NCI-H82 treated with DMSO at 0.1 percent for 48 hours (cell line): Measurements from ENCODE around the gene TCF19.

ENCODE experiments used
- DNase-seq: peaks from one replicate; lab custom pipeline; 2025; ENCODE audit not compliant: unreplicated experiment; lab: John Stamatoyannopoulos, UW

The TCF19 gene, protein sequence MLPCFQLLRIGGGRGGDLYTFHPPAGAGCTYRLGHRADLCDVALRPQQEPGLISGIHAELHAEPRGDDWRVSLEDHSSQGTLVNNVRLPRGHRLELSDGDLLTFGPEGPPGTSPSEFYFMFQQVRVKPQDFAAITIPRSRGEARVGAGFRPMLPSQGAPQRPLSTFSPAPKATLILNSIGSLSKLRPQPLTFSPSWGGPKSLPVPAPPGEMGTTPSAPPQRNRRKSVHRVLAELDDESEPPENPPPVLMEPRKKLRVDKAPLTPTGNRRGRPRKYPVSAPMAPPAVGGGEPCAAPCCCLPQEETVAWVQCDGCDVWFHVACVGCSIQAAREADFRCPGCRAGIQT

DNA sequence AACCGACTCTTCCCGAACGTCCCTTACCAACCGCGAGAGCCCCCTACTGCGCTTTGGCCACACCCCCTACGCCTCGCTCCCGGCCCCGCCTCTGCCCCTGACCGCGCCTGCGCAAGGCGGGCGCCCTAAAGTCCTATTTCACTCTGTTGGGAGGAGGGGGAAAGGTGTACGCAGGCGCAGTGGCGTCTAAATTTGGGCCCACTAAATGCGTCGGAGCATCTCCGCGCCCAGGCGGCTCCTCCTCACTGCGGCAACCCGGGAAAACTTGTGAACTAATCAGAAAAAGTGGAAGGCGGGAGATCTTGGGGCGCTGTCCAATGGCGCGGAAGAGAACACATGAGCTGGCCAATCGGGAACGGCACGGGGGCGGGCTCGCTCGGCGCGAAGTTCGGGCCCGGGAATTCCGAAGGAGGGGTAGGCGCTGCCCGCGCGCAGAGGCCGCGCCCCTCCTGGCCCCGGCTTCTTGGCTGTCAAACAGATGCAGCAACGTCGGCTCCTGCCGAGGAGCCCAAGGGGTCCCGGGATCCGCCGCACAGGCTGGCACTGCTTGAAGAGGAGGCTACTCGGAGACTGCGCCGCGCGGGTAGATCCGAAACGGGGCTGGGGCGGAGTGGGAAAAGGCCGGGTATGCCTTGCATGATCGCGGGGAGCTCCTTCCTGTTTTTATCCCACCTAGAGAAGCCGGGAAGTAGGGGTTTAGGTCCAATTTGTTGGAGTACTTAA, at the start of gene TCF19:
Gene TCF19, plus strand, starts transcription at position 450 of the 723 bp plus-strand sequence. CDS start 881 bp downstream, outside the sequence.
- DNase-seq: peak; percentile 98

DNA sequence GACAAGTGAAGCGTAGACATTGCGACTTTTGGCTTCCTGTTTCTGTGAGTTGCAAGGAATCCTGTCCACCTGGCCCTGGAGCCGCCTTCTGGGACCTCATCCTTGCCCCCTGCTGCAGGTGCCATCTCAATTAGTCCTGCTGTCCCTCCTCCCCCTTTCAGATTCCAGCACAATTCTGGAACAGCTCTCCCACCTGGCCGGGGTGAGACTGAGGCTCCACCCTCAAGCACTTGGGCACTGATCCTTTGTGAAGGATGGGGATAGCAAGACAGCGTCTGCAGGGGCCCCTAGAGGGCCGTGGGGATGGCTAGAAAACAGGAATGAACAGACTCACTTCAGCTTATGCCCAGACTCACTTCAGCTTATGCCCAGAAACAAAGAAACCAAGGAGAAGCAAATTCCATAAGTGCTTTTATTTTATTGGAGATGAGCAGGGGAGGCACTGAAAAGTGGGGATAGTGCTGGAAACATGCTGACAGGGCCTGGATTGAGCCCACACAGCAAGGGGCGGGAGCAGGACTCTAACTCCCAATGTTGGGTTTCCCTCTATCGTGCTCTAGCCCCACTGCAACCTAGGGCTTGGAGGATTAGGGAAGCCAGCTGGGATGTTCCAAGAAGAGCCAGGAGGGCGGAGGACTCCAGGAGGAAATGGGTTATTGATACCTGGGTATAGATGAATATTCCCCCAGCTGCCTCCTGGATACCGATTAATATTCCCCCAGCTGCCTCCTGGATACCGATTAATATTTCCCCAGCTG, 47.4 kb upstream of the TCF19 start:
- no peak for DNase-seq

DNA sequence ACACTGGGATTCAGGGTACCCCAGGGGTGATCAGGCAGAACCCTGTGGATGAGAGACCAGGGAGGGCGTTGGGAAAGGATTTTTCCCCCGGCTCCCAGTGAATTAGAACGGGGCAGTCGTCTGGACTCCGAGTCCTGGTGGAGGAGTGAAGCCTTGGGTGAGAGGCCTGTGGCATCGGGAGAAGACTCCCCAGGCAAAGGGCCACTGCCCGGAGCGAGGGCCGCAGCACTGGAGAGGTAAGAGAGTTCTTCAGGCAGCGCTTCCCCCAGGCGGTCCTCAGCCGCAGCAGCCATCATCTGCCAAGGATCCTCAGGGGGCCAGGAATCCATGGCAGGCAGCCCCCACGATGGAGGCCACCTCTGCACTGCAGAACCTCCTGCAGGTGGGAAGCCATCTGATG, 46.7 kb upstream of the TCF19 start:
- no peak for DNase-seq

DNA sequence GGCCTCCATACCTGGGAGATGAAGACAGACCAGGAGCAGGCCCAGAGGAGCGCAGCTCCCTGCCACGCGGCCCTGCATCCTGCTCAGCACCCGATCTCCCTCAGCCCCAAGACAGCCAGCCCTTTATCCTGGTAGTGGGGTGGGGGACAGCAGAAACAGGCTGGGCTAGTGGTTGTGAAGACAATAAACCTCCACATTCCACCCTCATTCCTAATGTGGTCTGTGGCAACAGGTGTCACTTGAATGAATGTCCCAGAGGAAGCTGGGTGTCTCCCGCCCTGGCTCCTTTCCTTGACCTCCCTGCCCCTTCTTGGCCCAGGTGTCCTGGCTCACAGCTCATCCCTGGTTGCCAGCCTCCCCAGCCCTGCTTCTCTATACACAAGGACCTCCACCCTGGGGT, 45.9 kb upstream of the TCF19 start, which contains the start of gene C6orf15:
Gene C6orf15, minus strand, starts transcription at position 98 of the 400 bp plus-strand sequence. Its CDS starts 20 bp downstream, at position 78.
- DNase-seq: no peak

DNA sequence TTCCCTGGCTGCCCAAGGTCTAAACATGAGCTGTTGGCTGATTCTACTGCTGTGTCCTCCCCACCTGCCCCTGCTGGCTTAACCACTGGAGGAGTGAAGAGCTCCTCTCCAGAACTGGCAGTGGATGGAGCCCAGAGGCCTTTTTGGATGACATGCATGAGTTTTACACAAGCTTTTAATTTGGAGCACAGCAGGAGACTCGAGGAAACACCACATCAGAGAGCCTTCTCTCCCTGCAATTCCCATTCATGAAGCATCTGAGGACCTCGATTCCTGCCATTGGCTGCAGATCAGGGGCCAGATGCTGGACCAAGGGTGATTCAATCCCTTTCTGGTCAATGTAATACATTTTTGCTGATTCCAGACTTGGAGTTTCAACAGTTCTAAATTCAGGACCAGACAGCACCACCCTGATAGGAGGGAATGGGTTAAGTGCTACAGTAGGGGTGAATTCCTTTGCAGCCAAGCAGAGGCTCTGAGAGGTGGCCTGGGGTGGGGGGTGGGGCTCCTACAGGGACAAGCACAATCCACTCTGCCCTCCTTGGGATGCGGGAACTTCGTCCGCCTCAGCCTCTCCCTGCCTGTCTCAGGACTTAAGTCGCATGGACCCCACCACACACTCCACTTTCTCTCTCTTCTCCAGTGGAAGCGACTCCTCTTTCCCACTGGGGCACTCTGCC, 44.4 kb upstream of the TCF19 start:
- DNase-seq: no peak

DNA sequence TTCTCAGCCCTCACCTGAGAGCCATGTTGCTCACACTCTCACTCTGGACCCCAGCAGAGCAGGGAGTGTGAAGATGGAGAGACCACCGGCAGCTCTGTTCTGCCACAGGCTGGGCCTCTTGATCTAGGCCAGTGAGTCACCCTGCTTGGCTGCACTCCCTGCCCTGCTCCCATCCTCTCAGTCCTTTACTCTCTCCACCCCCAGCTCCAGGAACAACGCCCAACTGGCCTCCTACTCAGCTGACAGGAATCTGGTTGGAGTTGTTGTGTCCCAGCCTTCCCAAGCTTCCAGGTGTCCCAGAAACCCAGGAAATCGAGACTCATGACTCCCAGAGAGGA, 43.9 kb upstream of the TCF19 start, which contains the start of gene PSORS1C1:
Gene PSORS1C1, plus strand, starts transcription at position 260 of the 338 bp plus-strand sequence. CDS start 14,833 bp downstream, outside the sequence.
- DNase-seq: no peak

DNA sequence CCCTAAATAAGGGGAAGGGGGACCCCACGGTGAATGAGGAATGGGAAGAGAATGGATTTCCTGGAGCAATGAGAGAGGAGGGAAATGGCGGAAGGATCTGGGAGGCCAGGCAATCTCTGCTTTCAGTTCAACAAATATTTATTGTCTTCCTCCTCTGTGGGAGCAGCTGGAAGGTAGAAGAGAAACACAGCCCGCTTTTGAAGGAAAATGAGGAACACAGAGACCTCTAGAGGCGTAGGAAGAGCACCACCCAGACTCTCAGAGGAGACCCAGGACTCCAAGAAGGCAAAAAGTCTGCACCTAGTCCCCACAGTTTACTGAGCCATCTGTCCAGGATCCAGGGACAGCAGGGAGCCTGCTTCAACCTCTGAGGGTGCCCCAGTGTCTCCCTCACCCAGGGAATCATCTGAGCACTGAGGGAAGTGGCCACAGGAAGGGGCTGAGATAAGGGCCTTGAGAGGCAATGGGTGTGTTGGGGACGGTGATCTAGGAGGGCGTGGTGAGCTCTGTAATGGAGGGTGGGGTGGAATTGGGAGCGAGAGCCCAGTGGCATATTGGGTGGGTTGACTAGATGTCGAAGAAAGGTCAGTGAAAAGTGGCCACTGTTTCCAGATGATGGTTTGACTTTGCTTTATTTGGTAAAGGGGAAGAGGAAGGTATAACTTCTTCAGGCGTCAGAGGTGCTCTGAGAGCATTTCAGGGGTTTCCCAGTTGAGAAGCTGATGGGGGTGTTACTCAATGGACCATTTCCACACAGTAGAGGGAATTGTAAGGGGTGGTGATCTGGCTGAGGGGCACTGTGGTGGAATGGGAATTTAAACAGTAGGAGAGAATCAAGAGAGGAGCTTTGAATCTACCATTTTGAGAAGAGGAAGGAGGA, 43.2 kb upstream of the TCF19 start:
- DNase-seq: no peak

DNA sequence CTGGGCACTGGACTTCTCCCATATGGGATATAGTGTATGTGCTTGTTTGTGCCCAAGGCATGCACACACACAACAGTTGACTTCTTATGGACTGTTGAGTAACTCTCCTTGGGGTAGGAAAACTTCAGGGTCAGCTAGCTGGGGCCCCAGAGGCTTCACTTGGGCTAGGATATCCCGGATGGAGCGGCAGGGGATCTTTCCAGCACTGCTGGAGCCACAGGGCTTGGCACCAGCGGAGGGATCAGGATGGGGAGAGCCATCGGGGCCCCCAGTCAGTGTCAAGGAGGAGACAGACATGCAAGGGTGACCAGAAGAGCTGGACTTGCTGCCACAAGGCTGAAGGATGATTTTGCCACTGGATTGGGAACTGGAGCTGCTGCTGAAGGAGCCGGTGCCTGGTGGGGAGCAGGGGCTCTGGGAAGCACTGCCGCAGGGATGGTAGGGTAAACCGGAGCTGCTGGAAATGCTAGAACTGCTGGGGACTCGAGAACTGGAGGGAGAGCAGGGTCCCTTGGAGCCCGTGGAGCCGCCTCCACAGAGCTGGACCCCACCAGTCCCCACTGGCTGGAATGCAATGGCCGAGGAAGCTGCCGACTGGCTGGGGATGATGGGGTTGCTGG, 42.3 kb upstream of the TCF19 start:
- no peak for DNase-seq

DNA sequence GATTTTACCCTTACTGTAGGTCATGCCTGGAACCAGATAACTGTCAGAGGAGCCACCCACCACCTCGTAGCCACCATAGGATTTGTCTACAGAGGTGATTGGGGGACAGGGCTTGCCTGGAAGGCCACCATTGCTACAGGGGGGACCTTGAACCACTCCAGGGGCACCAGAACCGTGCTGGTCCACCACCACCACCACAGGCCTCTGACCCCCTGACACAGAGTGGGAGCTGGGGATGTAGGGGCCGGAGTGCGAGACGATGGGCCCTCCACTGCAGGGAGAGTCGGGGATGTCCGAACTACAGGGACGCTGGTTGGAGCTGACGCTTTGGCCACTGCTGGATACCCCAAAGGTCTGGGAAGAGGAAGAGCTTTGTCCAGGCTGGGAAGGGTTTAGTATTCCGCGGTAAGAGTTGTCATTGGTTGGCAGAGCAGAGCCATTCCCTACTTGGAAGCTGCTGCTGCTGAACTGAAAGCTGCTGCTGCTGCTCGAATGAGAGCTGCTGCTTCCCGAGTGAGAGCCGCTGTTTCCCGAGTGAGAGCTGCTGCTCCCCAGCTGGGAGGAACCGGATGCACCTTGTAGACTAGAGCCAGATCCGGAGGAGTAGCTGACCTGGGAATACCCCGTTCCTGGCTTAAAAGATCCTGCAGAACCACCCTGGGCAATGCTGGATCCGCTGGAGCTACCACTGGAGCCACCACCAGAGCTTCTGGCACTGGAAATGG, 41.6 kb upstream of the TCF19 start:
- no peak for DNase-seq

DNA sequence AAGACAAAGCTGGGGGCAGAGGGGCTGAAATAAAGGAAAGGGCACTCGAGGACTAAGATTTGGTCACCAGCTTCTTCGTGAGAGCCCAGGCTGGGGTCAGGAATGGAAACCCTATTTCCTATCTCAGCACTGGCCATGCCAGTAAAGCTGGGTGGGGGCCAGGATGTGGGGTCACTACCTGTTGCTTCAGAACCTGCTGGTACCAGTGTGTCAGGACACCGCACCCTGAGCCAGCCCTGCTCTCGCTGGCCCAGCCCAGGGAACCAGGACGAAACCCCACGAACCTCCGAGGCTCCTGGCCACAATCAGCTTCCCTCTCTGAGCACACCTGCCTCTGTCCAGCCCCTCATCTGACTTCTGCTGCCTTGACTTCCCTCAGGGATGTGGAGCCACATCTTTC, 40.2 kb upstream of the TCF19 start:
- no peak for DNase-seq

DNA sequence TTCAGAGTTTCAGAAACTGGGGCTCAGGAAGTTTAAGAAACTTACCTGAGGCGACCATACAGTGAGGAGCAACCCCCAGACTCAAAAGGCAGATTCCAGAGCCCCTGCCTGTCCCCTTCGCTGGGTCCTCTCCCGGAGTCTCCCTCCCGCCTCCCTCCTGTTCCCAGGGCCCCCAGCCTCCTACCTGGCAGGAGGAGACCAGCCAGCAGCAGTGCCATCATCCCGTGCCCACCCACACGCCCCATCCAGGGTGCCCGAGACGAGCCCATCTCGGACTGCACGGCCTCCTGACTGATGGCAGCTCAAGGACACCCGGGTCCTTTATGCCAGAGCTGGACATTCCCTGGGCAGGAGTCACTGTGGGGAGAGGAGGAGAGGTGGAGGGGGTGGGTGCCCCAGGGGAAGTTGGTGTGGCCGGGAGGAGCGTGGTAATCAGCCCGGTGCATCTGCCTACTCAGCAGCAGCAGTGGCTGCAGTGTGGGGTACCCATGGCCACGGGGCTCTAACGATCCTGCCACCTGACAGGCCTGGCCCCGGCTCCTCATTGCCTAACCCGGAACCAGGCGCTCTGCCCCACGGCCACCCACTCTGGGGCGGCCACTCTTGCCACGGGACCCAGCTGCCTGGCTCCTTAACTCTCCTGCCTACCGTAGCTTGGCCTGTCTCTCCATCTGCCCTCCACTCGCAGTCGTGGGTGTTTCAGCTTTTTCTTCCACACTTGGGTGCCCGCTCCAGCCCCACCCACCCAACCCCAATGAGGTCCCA, 38.1 kb upstream of the TCF19 start, which contains the start of gene CDSN:
Gene CDSN, minus strand, starts transcription at position 296 of the 765 bp plus-strand sequence. Its CDS starts 27 bp downstream, at position 269.
- no peak for DNase-seq

DNA sequence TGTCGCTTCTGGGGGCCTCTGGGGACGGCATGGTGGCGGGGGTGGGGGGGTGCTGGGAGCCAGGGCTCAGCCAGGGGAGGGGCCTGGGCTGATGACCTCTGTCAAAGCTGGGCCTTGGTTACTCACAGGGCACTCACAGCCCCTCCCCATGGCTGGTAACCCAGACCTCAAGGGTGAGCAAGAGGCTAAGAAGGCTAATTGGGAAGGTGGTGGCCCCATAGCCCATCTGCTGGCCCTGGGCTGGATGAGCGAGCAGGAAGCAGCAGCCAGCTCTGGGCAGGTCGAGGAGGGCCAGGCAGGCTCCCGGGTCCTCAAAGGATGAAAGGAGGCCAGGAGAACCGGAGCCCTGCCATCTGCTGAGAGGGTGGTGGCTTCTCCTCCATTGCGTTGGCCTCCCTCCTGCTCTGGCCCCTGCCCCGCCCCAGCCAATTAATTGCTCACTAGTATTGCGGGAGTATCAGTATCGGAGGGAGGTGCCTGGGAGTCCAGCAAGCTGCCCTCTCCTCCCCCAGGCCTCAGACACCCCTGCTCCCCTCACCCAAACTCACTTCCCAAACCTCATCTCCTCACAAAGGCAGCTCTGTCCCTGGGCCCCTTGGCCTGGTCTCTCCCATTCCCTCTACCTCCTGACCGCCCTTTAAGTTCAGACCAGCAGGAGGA, 37.1 kb upstream of the TCF19 start:
- DNase-seq: no peak

DNA sequence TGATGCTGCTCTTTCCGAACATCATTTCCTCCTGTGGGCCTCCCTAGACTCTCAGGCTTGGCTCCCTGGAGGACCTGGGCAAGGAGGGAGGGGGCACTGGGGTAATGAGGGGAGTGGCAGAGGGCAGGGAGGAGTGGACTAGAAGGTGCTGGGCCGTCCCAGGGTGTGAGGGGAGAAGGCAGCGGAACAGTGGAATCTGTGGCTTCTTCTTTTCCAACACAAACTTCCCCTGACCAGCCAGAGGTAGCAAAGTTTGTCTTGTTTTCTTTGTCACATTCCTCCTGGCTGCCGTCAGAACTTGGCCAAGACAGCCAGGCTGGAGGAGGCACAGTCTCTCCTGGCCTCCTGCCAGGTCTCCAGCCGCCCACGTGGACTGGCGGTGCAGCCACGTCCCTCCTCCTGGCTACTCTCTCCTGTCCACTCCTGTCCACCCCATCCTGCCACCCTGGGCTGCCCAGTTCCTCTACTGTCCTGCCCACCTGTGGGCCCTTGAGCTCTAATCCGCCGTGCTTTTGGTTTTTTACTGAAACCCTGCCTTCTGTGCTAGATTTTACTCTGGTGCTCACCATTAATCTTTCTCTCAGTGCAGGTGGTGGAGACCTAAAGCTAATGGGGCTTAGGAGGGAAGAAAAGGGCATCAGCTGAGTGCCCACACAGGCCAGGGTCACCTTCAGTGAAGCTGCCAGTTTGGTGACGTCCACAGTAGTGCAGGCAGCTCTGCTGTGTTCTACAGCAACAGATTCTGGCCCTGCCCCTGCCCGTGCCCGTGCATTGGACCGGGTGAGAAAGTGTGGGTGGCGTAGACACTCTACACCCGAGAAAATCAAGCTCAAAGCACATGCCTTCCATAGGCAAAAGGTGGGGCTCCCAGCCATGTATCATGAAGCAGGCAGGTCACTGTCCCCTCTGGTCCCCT, 35.3 kb upstream of the TCF19 start:
- no peak for DNase-seq

DNA sequence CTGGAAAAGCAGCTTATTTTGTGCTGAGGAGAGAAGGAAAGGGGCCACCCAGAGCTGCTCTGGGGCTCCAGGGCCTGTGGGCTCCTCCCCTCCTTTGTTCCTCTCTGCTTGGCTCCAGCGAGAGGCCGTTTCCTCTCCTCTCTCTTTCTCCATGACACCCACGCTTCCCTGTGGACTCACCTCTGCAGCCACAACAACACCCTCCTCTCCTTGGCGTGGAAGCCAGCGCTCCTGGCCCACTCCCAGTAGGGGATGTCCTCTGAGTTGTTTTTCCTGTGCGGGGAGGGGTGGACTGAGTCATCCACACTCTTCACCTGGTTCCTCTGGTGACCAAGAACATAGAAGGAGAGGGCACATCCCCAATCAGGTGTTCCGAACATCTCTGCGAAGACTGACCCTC, 33.2 kb upstream of the TCF19 start:
- no peak for DNase-seq

DNA sequence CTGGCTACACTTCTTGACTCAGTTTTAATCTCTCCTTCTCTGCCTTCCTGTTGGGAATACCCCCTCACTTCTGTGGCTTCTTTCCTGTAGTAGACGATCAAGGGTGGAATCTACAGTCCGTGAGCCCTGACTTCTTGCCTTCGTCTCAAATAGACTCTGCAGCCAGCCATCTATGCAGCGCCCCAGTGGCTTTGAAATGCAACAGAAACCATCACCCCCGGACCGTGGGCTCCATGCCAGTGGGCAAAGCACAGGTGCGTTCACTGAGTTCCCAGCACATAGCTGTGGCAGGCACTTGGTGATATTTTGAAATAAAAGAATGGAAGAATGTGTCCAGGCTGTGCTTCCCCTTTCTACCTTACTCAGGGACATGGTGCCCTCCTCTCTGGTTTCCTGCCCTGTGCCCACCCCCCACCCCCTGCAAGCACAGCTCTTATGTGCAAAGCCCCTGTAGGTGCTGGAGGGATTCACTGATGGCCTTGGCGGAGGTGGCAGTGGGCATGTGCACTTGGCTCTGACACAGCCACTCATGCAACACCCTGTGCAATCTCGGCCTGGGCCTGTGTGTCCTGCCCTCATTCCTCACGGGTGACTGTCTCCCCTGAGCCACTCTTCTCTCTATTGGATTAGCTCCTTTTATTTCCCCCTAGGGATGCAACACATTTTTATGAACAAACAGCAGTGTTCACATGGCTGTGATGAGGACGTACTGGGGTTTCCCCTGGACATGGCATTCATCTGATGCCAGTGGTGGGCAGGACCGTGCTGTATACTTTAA, 32.6 kb upstream of the TCF19 start:
- DNase-seq: no peak
